COLO829 (cell line): Measurements from ENCODE around the gene TOM1.
"Not testable (repeated sequence)": the region's sequence is repeated elsewhere in the genome, so short reads cannot be mapped to it uniquely, and the experiment has no call there.

ENCODE experiments used
- DNase-seq: peaks from one replicate; pipeline ENCODE4 v3.0.0; 2012; ENCODE audit warnings: low spot score

The TOM1 gene

GRCh38 chr22:35345808-35346505 lies 46.3 kb downstream of the TOM1 start:
- no peak for DNase-seq

GRCh38 chr22:35346596-35347220 lies 47.0 kb downstream of the TOM1 start:
- no peak for DNase-seq

- DNase-seq, result no peak
Observed at GRCh38 chr22:35347462-35347861, 47.8 kb downstream of the TOM1 start.

GRCh38 chr22:35348026-35348590 lies 48.4 kb downstream of the TOM1 start:
- no peak for DNase-seq

GRCh38 chr22:35348703-35349102 lies 49.0 kb downstream of the TOM1 start:
- no peak for DNase-seq

GRCh38 chr22:35349368-35349703 lies 49.6 kb downstream of the TOM1 start:
- DNase-seq, result no peak

GRCh38 chr22:35349704-35350538 lies 50.2 kb downstream of the TOM1 start:
- DNase-seq, result no peak

GRCh38 chr22:35350539-35351503 lies 51.1 kb downstream of the TOM1 start:
- DNase-seq, result peak; percentile 91

GRCh38 chr22:35352214-35353111 lies 52.8 kb downstream of the TOM1 start:
- DNase-seq, result no peak

GRCh38 chr22:35353318-35353717 lies 53.6 kb downstream of the TOM1 start:
- DNase-seq, result no peak

GRCh38 chr22:35354068-35354467 lies 54.4 kb downstream of the TOM1 start:
- no peak for DNase-seq

- DNase-seq, result no peak
Observed at GRCh38 chr22:35357883-35358621, 58.4 kb downstream of the TOM1 start.

- no peak for DNase-seq
Observed at GRCh38 chr22:35359380-35360065, 59.8 kb downstream of the TOM1 start.

GRCh38 chr22:35361001-35361558 lies 61.4 kb downstream of the TOM1 start:
- DNase-seq, result no peak

GRCh38 chr22:35363566-35364086 lies 63.9 kb downstream of the TOM1 start:
- no peak for DNase-seq

GRCh38 chr22:35364230-35364629 lies 64.5 kb downstream of the TOM1 start:
- DNase-seq, result not testable (repeated sequence)

- no peak for DNase-seq
Observed at GRCh38 chr22:35367331-35367886, 67.7 kb downstream of the TOM1 start.

- DNase-seq, result no peak
Observed at GRCh38 chr22:35368386-35368785, 68.7 kb downstream of the TOM1 start.
